Naive thymus-derived CD4-positive, alpha-beta T cell (primary cell): ENCODE measurements around the gene FGF23. TPM values are rescaled to one million over a fixed set of nuclear protein-coding genes. Genes with fewer than 3 reads are reported as not detected.

Experiments used
- ATAC-seq: fragments of 150-1000 bp; cut with Tn5 transposase; 2 replicates; pipeline ENCODE4 v1.10.0; 2021; ENCODE audit warnings: mild to moderate bottlenecking, moderate library complexity
- CTCF ChIA-PET: fragments of 350-600 bp; sonication (Branson Sonifier 250); formaldehyde crosslinking; loops from one replicate; lab custom pipeline; 2021; ENCODE audit warnings: antibody characterized with exemption; lab: Charles Lee
- POLR2A ChIA-PET: fragments of 350-600 bp; sonication (Branson Sonifier 250); formaldehyde crosslinking; loops from one replicate; lab custom pipeline; 2021; ENCODE audit warnings: antibody characterized with exemption, inconsistent platforms; lab: Charles Lee
- DNase-seq, 9 donors: peaks; one replicate each; pipeline versions ENCODE4 v3.0.0 to v3.0.0-alpha.2; 2020 to 2022; ENCODE audit warnings: mixed read lengths in 1 of 9
- H3K27ac ChIP-seq: one replicate; pipeline ENCODE4 v1.7.0; 2013; ENCODE audit warnings: mild to moderate bottlenecking, low read depth, low read length, moderate library complexity
- H3K27me3 ChIP-seq, 2 donors: one replicate each; pipeline ENCODE4 v1.7.0; 2013; ENCODE audit warnings: low read length in 2 of 2, mild to moderate bottlenecking in 2 of 2, moderate library complexity in 2 of 2; ENCODE audit not compliant: control insufficient read depth in 2 of 2, insufficient read depth in 2 of 2
- H3K36me3 ChIP-seq, 3 experiments: 1 replicate in 2 of 3; 2 replicates in 1 of 3; pipeline ENCODE4 v1.7.0; 2013; ENCODE audit warnings: low read length in 3 of 3, mild to moderate bottlenecking in 3 of 3, moderate library complexity in 1 of 3; ENCODE audit not compliant: insufficient read depth in 3 of 3, control insufficient read depth in 2 of 3
- H3K4me1 ChIP-seq, 2 donors: one replicate each; pipeline ENCODE4 v1.7.0; 2013; ENCODE audit warnings: low read length in 2 of 2, mild to moderate bottlenecking in 2 of 2, moderate library complexity in 1 of 2; ENCODE audit not compliant: control insufficient read depth in 2 of 2, insufficient read depth in 2 of 2
- H3K4me3 ChIP-seq: 2 replicates; pipeline ENCODE4 v1.7.0; 2013; ENCODE audit warnings: mild to moderate bottlenecking, low read length
- H3K9me3 ChIP-seq, 3 experiments: 1 replicate in 2 of 3; 2 replicates in 1 of 3; pipeline ENCODE4 v1.7.0; 2013; ENCODE audit warnings: low read length in 3 of 3; ENCODE audit not compliant: control insufficient read depth in 2 of 3
- H3K27ac Mint-ChIP-seq, 9 donors: one replicate each; pipeline ENCODE4 v1.8.0; 2020 to 2022; ENCODE audit warnings: mixed read lengths in 9 of 9, mild to moderate bottlenecking in 8 of 9, moderate library complexity in 5 of 9, inconsistent platforms in 2 of 9
- H3K27me3 Mint-ChIP-seq, 5 donors: one replicate each; pipeline ENCODE4 v1.8.0; 2021 to 2022; ENCODE audit warnings: mixed read lengths in 5 of 5, mild to moderate bottlenecking in 1 of 5
- H3K36me3 Mint-ChIP-seq, 5 donors: one replicate each; pipeline ENCODE4 v1.8.0; 2020 to 2022; ENCODE audit warnings: mixed read lengths in 5 of 5, mild to moderate bottlenecking in 3 of 5, inconsistent platforms in 1 of 5
- H3K4me1 Mint-ChIP-seq, 7 donors: one replicate each; pipeline ENCODE4 v1.8.0; 2020 to 2022; ENCODE audit warnings: mixed read lengths in 7 of 7, mild to moderate bottlenecking in 3 of 7, inconsistent platforms in 1 of 7
- H3K4me3 Mint-ChIP-seq, 10 donors: one replicate each; pipeline ENCODE4 v1.8.0; 2020 to 2022; ENCODE audit warnings: mild to moderate bottlenecking in 10 of 10, mixed read lengths in 10 of 10, moderate library complexity in 6 of 10, inconsistent platforms in 2 of 10
- H3K9me3 Mint-ChIP-seq, 11 donors: one replicate each; pipeline ENCODE4 v1.8.0; 2020 to 2022; ENCODE audit warnings: mixed read lengths in 11 of 11, mild to moderate bottlenecking in 4 of 11, inconsistent platforms in 1 of 11, moderate library complexity in 1 of 11
- intact Hi-C, 2 donors: fragments of 100-400 bp; cut with micrococcal nuclease; formaldehyde crosslinking; loops; one replicate each; pipeline ENCODE4 v1.15.1; 2023
- polyA plus RNA-seq, 2 donors: library from polyadenylated mRNA; unstranded; fragments of 300-500 nt; fragmentation: Illumina TruSeq; gene quantifications; one replicate each; pipeline ENCODE4 v1.2.3, GENCODE V29; 2021
- total RNA-seq, 6 experiments: library from RNA in 5 of 6; stranded (reverse) in 5 of 6; gene quantifications; 1 replicate in 5 of 6; 2 replicates in 1 of 6; pipeline ENCODE4 v1.2.3 and lab custom pipeline; 2021 to 2026

The FGF23 gene
- total and polyA plus RNA-seq, 7 experiments from 2014 or later: not detected

DNA sequence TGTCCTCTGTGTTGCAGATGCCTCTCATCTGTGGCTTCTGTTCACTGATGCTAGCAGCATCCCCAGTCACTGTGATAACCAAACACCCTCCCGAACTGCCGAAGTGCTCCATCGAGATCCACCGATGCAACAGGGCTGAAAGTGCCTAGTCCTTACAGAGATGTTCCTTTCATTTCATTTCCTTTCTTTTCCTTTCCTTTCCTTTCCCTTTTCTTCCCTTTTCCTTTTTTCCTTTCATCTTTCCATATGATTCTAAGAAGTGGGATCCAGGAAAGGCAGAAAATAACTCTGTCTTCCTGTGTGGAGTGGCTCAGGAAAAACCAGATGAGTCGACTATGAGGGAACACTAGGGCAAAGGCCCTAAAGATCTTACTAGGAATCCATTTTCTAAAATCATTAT lies 39.4 kb upstream of the FGF23 start:
- Mint-ChIP-seq H3K9me3 (no peaks in the 10 kb centered on the region), H3K27me3 (peaks cover 12 to 24% (median 20%) of the 10 kb centered on the region in 5 donors), H3K4me3 (no peak overlapping the region), H3K27ac (no peak overlapping the region), H3K4me1 (peaks cover 0 to 27% (median 5%) of the 10 kb centered on the region in 7 donors), H3K36me3 (no peaks in the 10 kb centered on the region)
- Histone ChIP-seq H3K27ac (no peak overlapping the region), H3K4me1 (no peaks in the 10 kb centered on the region), H3K36me3 (no peaks in the 10 kb centered on the region), H3K9me3 (no peaks in the 10 kb centered on the region), H3K4me3 (no peak overlapping the region), H3K27me3 (no peaks in the 10 kb centered on the region)
- intact Hi-C loops: no loop called here
- POLR2A ChIA-PET: interaction anchor here (0.7 kb wide), 1 partner anchor 25 kb away, joined by 3 read pairs; no protein-coding TSS in a partner anchor
- CTCF ChIA-PET: interaction anchor here (0.6 kb wide), 1 partner anchor 14 kb away, joined by 3 read pairs; no protein-coding TSS in a partner anchor
- ATAC-seq (no peak), DNase-seq (no peak)

- no peaks in the 10 kb centered on the region for H3K9me3 Mint-ChIP-seq
- intact Hi-C loops: no loop called here
- H3K4me1 Mint-ChIP-seq: peaks cover 0 to 30% (median 5%) of the 10 kb centered on the region in 7 donors
- Histone ChIP-seq H3K4me3 (no peak overlapping the region), H3K36me3 (no peaks in the 10 kb centered on the region), H3K9me3 (no peaks in the 10 kb centered on the region), H3K27me3 (no peaks in the 10 kb centered on the region), H3K27ac (no peak overlapping the region), H3K4me1 (no peaks in the 10 kb centered on the region)
- DNase-seq (no peak), ATAC-seq (no peak)
- ChIA-PET CTCF (interaction anchor here (0.8 kb wide), 1 partner anchor 110 kb away, joined by 4 read pairs; no protein-coding TSS in a partner anchor), POLR2A (no interaction called here)
- no peaks in the 10 kb centered on the region for H3K36me3 Mint-ChIP-seq
- H3K27ac Mint-ChIP-seq: peak overlapping the region in 1 of 9 donors; percentile 42
- H3K27me3 Mint-ChIP-seq: peaks cover 12 to 26% (median 20%) of the 10 kb centered on the region in 5 donors
- H3K4me3 Mint-ChIP-seq: no peak overlapping the region
These were observed 38.4 kb upstream of the FGF23 start for GRCh38 chr12:4417936-4418335.

GRCh38 chr12:4417455-4417854 lies 37.9 kb upstream of the FGF23 start:
- DNase-seq (no peak), ATAC-seq (no peak)
- POLR2A ChIA-PET: no interaction called here
- Histone ChIP-seq H3K27me3 (no peaks in the 10 kb centered on the region), H3K36me3 (no peaks in the 10 kb centered on the region), H3K27ac (no peak overlapping the region), H3K4me3 (no peak overlapping the region), H3K9me3 (no peaks in the 10 kb centered on the region), H3K4me1 (no peaks in the 10 kb centered on the region)
- Mint-ChIP-seq H3K27ac (no peak overlapping the region), H3K27me3 (peaks cover 12 to 31% (median 20%) of the 10 kb centered on the region in 5 donors), H3K4me1 (peaks cover 0 to 30% (median 5%) of the 10 kb centered on the region in 7 donors), H3K4me3 (no peak overlapping the region), H3K36me3 (no peaks in the 10 kb centered on the region), H3K9me3 (no peaks in the 10 kb centered on the region)
- CTCF ChIA-PET: interaction anchor here (0.8 kb wide), 1 partner anchor 110 kb away, joined by 4 read pairs; no protein-coding TSS in a partner anchor
- intact Hi-C loops: no loop called here

GRCh38 chr12:4416276-4416675 lies 36.8 kb upstream of the FGF23 start:
- H3K36me3 Mint-ChIP-seq: no peaks in the 10 kb centered on the region
- Histone ChIP-seq H3K36me3 (no peaks in the 10 kb centered on the region), H3K4me3 (no peak overlapping the region), H3K4me1 (no peaks in the 10 kb centered on the region), H3K9me3 (no peaks in the 10 kb centered on the region), H3K27me3 (no peaks in the 10 kb centered on the region), H3K27ac (no peak overlapping the region)
- ChIA-PET POLR2A (no interaction called here), CTCF (interaction anchor here (0.6 to 1.2 kb wide), 2 partner anchors 51 to 668 kb away, joined by 4 read pairs; no protein-coding TSS in a partner anchor)
- peaks cover 12 to 41% (median 24%) of the 10 kb centered on the region in 5 donors for H3K27me3 Mint-ChIP-seq
- H3K4me1 Mint-ChIP-seq: peaks cover 0 to 30% (median 5%) of the 10 kb centered on the region in 7 donors
- DNase-seq (no peak), ATAC-seq (no peak)
- H3K27ac Mint-ChIP-seq: no peak overlapping the region
- no peaks in the 10 kb centered on the region for H3K9me3 Mint-ChIP-seq
- intact Hi-C loops: no loop called here
- H3K4me3 Mint-ChIP-seq: no peak overlapping the region

DNA sequence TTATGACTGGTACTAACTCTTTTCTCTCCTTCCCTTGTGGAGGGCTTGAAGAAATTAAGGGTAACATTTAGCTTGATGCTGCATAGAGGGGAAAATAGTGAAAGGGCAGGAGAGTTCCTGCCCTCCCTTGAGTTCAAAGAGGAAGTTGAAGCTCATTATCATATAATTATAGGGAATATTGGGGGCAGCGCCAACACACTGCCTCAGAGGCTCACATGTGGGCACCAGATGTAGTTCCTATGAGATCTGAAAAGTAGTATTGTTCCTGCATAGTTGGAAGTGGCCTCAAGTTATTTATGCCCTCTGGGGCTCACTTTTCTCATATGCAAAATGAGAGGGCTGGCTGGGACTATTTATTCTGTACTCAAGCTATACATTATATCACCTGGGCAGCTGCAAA lies 33.0 kb upstream of the FGF23 start:
- intact Hi-C loops: no loop called here
- Histone ChIP-seq H3K27ac (no peak overlapping the region), H3K27me3 (no peaks in the 10 kb centered on the region), H3K36me3 (no peaks in the 10 kb centered on the region), H3K4me1 (no peaks in the 10 kb centered on the region), H3K4me3 (no peak overlapping the region), H3K9me3 (no peaks in the 10 kb centered on the region)
- ATAC-seq (no peak), DNase-seq (no peak)
- Mint-ChIP-seq H3K36me3 (no peaks in the 10 kb centered on the region), H3K27ac (no peak overlapping the region), H3K9me3 (no peaks in the 10 kb centered on the region), H3K27me3 (peaks cover 9 to 47% (median 15%) of the 10 kb centered on the region in 5 donors), H3K4me3 (no peak overlapping the region), H3K4me1 (peaks cover 0 to 26% (median 5%) of the 10 kb centered on the region in 7 donors)
- POLR2A ChIA-PET: no interaction called here
- CTCF ChIA-PET: interaction anchor here (0.6 to 1.4 kb wide), 2 partner anchors 10 to 17 kb away, joined by 3 to 6 read pairs; no protein-coding TSS in a partner anchor

GRCh38 chr12:4412056-4412455 lies 32.5 kb upstream of the FGF23 start:
- H3K27ac ChIP-seq: no peak overlapping the region
- Mint-ChIP-seq H3K27me3 (peaks cover 9 to 47% (median 14%) of the 10 kb centered on the region in 5 donors), H3K27ac (no peak overlapping the region), H3K4me3 (no peak overlapping the region), H3K36me3 (no peaks in the 10 kb centered on the region), H3K4me1 (peaks cover 0 to 26% (median 5%) of the 10 kb centered on the region in 7 donors), H3K9me3 (no peaks in the 10 kb centered on the region)
- H3K4me1 ChIP-seq: no peaks in the 10 kb centered on the region
- H3K9me3 ChIP-seq: no peaks in the 10 kb centered on the region
- DNase-seq: no peak
- no peak overlapping the region for H3K4me3 ChIP-seq
- H3K36me3 ChIP-seq: no peaks in the 10 kb centered on the region
- ATAC-seq: no peak
- intact Hi-C loops: no loop called here
- ChIA-PET POLR2A (no interaction called here), CTCF (interaction anchor here (0.6 to 1.4 kb wide), 2 partner anchors 10 to 17 kb away, joined by 3 to 6 read pairs; no protein-coding TSS in a partner anchor)
- H3K27me3 ChIP-seq: no peaks in the 10 kb centered on the region

DNA sequence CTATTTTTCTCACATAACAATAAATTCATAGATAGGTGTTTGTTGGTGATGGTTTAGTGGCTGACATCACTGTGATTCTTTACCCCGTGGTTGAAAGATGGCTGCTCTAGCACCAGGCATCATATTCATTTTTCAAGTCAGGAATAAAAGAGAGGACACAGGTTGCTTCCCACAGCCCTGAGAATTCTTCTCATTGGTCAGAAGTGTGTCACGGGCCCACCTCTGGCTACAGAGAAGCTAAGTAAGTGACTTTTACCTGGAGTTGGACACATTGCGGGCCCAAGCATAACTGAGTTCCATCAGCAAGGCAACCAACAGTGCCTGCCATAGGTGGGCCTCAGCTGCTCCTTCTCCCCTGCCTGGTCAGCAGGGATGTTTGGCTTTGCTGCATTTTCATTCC lies 27.6 kb upstream of the FGF23 start:
- Histone ChIP-seq H3K9me3 (no peaks in the 10 kb centered on the region), H3K27me3 (no peaks in the 10 kb centered on the region), H3K4me3 (no peak overlapping the region), H3K36me3 (no peaks in the 10 kb centered on the region), H3K4me1 (no peaks in the 10 kb centered on the region), H3K27ac (no peak overlapping the region)
- Mint-ChIP-seq H3K9me3 (peaks cover 0 to 2% (median 0%) of the 10 kb centered on the region in 11 donors), H3K36me3 (no peaks in the 10 kb centered on the region), H3K27me3 (peaks cover 0 to 28% (median 0%) of the 10 kb centered on the region in 5 donors), H3K4me1 (no peaks in the 10 kb centered on the region), H3K27ac (no peak overlapping the region), H3K4me3 (no peak overlapping the region)
- POLR2A ChIA-PET: no interaction called here
- intact Hi-C loops: no loop called here
- CTCF ChIA-PET: no interaction called here
- DNase-seq: no peak
- ATAC-seq: no peak
